NCI-H345 treated with DMSO at 0.1 percent for 48 hours (cell line): ENCODE data around the gene RNASE11.
"Not testable (repeated sequence)": the region's sequence is repeated elsewhere in the genome, so short reads cannot be mapped to it uniquely, and the experiment has no call there.

ENCODE experiments used
- DNase-seq: peaks from one replicate; lab custom pipeline; 2025; ENCODE audit not compliant: unreplicated experiment; lab: John Stamatoyannopoulos, UW

The RNASE11 gene

DNA sequence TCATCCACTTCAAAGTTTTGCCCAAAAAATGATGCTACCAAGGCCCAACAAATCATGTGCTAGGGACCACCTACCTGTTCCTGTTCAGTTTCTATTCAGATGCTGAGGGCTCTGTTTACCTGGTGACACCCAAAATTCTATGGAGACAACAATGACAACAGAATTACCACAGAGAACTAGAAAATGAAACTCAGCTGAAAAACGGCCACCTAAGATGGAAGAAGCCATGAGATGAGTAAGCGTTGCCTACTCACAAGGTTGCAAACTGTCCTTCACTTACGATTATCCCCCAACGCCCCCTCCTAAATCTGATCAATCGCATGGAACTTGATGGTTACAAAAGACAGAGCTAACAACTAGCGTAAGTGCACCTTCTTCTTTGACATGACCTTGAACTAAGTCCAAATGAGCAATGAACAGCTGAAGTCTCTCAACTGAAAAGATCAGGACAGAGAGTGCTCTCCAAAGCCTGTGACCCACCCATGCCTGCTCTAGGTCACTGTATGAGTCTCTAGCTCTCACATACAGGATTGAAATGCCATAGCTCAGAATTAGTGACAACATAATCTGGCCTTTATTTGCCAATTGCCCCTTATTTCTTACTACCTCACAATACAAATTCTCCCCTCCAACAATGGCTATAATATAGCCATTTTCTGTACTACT is at the start of gene RNASE11:
TSS of gene RNASE11 (minus strand) at position 513 of the 666 bp plus-strand sequence.
- DNase-seq = no peak

DNA sequence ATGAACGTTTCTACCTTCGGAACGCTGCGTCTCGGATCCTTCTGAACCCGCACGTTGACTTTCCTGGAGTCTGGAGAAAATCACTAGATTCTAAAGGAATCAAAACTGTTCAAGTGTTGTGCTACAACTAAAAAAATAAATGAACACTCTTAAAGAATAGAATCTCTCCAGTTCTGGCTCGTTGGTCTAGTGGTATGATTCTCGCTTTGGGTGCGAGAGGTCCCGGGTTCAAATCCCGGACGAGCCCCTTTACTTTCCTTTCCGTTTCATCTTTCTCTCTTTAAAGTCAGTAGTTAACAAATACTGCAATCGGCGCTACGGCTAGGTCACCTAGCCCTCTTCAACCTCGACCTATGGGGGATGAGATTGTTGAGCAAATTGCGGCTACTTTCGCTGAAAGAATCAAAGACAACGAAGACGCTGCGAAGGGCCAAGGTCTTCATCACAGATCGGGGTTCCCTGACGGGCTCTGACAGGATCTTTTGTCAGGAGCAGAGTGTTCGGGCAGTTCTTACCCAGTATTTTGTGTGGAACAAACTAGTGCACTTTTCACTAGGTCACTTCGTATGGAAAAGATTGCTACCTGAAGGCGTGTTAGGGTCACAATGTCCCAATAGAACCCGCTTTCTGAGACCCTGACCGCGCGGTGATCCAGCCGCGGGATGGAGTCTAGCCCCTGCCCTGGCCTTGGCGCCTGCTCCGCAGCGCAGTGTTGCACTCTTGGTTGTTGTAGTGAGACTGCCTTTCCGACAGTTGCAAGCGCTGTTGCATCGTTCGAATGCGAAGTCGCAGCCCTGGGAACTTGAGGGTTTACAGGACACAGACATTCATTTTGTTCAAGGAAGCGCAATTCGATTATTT is 45.3 kb upstream of the RNASE11 start:
- no peak for DNase-seq

DNA sequence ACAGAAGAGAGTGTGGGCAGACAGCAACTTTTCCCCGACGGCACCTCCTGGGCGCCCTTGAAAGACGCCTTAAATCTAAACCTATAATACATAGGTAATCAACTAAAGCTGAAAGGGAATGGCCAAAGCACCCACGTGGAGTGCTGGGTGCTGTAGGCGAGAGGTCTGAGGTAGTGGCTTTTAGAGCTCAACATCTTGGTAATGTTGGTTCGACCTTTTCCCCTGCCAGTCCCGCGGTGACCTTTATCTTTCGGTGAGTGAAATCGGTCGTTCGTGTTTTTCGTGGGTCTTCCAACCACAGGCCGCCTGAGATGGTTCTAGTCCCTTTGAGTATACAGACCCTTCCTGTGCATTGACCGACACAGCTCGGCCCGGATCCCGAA is 44.6 kb upstream of the RNASE11 start:
- DNase-seq = no peak

DNA sequence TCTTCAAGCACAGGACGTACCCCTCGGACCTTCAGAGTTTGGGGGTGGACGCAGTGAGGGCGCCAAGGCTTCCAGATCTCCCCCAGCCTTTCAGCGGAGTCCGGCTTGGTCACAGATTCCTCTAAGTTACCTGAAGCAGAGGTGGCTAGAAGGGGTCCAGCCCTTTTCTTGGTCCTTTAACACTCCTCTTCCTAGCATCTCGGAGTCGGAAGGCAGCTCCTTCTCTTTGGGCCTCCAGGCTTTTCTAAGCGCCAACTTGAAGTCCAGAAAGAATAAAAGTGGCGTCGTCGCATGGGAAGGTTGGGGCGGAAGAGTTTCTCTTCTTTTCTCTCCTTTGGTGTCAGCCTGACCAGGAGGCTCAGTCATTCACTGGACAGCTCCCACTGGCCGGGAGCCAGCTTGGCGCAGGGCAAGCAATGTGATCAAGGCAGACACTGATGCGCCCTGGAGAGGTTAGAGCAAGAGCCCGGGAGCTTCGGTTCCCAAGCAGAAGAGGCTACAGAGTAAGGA is 44.1 kb upstream of the RNASE11 start:
- no peak for DNase-seq

DNA sequence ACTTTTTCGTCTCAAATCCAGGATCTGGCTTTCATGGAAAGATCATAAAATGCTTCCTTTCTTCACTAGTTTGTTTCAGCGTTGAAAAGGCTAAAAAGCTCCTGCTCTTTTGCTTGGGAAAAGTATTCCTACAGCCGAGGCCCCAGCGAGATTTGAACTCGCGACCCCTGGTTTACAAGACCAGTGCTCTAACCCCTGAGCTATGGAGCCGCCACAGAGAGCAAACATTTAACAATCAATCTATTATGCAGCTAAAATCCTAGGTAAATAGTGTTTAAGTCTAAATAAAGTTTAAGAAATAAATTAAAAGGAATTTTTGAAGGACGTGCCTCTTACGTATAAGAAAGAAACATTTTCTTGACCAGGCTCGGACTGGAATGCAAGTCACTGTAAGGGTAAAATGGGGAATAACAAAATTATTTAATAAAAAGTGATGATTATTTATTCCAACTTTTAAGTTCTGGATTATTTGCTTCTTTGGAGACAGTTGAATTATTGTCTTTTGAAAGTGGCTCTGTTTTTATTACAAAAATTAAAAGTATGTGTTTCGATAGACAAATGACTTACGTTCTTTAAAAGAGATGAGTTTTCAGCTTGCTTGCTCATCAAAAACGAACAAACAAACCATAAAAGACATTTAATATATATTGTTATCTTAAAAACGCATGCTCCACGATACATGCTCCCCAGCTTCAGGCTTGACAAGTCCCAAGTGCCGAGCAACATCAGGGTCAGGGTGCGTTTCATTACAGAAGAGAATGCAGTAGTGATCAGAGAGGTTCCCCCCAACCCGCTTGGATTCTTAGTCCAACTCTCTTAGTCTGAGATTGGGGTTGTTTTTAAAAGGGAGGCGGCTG is 43.5 kb upstream of the RNASE11 start:
- DNase-seq = no peak

DNA sequence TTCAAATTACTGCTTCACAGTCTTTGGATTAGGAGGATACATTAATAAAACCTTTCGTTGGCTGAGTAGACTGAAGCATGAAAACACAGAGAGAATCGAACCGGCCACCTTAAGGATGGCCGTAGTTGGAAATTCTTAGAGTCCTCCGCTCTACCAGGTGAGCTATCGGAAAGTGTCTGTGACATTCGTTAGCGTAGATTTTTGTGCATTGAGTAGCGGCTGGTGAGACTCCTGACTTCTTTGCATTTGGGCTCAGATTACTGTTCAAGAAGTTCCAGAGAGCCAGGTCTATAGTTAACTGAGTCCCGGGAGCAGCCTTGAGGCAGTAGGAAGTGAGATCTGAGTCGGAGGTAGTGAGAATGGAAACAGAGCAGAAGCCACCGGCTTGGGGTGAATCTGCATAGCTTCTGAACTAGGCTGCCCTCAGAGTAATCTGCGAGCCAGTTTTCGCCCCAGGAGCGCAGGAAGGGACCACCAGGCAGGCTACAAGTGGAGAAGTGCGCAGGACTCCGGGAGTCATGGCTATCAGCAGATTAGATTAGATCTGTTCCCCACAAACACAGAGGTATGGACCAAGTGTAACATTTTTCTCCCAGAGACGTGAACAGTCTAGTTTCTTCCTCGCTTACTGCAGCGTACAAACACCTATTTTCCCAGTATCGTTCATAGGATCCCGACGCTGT is 42.7 kb upstream of the RNASE11 start:
- no peak for DNase-seq

DNA sequence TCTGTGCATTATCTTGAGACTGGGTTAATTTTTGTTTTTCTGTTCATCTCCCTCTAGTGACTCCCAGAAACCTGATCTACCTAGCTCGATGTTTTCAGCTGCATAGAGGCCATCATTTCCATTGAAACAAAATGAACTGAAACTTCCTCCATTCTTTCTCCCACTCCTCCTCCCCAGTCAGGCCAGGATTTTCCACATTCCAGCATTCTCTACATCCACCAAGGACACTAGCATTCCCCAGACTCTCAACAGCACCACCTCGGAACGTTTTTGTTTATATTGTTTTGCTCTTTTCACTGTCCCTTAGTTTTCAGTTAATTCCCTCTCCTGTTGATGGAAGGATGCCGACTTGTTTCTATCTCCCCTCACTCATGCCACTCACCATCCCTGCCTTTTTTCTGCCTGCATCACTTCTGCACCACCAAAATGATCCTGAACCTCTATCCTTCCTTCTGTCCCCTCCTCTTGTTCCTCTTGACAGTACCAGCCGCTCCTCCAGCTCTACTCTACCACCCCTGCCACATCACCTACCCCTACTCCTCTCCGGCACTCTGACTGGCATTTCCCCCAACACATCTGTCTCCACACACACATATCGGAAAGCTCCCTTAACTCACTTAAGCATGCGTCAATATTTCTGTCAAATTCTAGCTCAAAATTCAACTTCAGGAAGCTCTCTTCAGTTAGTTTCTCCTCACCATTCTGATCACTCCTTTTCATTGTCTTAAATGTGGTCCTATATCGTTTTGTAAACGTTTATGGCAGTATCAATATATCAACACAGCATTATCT is 40.5 kb upstream of the RNASE11 start:
- DNase-seq = no peak

DNA sequence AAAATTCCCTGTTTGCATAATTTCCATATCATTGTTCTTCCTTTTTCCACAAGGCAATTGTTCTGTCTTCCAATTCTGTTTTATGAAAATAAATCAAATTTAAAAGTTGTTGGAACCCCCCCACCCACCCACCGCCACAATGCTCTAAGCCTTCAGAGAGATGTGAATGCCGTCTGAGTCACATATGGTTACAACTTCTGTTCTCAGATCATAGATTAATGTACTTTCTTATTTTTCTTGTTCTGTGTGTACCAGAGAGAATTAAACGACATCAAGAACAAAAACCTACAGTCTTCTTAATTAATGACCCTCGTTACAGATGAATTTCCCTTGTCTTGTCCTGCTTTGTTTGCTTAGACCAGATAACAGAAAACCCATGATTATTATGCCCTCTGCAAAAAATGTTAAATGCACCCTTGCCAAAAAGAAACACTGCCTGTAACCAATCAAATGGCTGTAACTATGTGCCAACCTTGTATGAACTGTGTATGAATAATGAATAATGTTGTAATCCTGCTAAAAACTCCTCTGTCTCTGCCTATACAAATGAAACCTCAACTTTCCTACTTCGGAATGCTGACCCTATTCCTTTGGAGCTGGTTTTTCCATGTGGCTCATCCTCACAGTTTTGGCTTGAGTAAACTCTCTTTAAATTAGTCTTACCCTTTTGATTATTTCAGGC is 39.7 kb upstream of the RNASE11 start:
- no peak for DNase-seq

DNA sequence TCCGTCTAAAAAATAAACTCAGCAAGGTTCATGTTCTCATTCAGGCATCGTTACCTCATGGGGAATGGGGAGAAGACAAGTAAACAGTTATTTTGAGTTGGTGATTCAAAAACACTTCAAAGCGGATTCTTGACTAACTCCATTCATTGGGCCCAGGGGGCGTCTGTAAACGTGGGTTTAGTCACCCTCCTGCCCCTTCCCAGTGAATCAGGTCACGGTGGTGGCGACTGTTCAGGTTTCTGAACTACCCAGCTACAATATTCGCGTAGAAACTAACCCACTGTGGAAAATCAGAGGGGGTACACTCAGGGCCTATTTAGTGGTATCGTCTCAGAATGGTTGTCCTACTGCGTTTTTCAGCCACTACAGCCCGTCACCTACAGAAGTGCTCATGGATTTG is 38.5 kb upstream of the RNASE11 start:
- no peak for DNase-seq

DNA sequence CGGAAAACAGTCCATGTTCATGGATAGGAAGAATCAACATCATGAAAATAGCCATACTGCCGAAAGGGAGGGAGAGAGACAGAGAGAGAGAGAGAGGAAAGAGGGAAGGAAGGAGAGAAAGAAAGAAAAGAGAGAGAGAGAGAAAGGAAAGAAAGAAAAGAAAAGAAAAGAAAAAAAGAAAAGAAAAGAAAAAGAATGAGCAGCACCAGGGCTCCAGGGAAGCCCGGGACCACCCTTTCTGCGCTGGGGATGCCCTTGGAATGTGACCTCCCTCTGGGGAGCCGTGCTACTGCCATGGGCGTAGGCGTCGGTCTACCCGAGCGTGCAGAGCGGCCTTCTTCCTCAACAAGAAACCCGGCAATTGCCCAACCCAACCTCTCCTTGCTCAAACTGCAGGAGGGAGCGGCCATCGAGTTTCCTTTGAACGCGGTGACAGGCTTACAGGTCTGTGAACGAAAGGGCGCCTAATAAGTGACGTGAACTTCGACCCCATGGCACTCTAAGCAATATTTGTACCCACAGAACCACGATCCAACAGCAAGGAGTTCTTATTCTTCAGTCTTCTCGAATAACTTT is 36.8 kb upstream of the RNASE11 start:
- DNase-seq = no peak

DNA sequence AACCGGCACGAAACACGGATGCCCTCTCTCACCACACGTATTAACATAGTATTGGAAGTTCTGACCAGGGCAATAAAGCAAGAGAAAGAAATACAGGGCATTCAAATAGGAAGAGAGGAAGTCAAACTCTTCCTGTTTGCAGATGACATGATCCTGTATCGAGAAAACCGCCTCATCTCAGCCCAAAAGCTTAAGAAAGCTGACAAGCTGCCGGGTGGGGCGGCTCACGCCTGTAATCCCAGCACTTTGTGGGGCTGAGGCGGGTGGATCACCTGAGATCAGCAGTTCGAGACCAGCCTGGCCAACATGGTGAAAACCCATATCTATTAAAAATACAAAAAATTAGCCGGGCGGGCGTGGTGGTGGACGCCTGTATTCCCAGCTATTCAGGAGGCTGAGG is 36.0 kb upstream of the RNASE11 start:
- DNase-seq = no peak

DNA sequence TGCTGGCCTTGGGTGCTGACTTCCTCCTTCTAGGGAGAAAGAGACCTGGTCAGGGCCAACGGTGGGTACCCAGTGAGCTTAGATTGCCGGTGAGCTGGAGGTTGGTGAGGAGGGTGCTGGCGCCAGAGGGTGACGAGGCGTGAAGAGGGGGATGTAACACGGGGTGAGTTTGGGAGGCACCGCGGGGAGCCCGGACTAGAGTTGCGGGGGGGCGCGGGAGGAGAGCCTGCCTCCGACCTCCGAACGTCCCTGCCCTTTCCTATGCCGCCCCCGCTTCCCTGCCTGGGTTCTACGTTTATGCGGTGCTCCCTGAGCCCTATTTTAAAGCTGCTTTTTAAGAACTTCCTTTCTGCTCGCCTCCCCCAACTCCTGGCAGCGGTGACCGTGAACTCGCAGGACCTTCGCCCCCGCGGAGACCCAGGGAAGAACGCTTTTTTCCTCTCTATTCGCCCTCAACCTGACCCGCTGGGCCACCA is 35.1 kb upstream of the RNASE11 start:
- no peak for DNase-seq

DNA sequence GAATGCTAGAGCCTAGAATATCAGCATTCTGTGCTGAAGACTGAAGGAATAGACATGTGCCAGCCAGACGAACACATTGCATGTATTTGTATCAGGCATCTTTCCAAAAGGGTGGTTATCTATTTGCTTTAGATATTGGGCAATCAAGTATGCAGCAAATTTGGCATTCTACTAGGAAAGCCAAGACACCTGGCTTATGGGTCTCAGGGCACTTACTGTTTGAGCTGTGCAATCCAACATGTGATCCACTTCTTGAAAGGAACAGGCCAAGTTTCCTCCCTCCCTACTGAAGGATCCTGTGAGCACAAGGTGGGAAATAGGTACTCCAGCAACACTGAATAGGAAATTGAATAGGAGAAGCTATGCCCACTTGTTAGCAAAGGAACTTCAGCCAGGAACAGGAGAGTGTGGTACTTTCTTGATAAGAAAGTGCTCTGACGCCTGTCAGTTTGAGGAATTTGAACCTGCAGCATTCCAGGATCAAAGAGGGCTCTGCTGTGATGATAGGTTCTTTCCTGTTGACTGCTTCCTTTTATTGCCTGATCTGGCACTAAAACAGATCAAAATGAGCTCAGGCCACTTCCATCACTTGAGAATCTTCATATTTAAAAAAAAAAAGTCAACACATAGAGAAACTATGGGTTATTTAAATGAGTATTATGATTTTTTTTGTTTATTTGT is 33.1 kb upstream of the RNASE11 start:
- no peak for DNase-seq

DNA sequence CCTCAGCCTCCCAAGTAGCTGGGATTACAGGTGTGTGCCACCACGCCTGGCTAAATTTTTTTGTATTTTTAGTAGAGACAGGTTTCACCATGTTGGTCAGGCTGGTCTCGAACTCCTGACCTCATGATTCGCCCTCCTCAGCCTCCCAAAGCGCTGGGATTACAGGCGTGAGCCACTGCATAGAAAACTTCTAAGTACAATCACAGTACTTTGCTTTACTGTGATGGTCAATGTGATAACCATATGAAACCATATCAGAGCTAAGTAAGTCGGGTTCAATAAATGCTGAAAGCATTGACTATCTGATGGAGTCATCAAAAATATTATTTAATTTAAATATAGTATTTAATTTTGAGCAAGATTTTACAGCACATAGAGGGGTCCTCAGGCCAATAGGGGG is 31.9 kb upstream of the RNASE11 start:
- DNase-seq = not testable (repeated sequence)

DNA sequence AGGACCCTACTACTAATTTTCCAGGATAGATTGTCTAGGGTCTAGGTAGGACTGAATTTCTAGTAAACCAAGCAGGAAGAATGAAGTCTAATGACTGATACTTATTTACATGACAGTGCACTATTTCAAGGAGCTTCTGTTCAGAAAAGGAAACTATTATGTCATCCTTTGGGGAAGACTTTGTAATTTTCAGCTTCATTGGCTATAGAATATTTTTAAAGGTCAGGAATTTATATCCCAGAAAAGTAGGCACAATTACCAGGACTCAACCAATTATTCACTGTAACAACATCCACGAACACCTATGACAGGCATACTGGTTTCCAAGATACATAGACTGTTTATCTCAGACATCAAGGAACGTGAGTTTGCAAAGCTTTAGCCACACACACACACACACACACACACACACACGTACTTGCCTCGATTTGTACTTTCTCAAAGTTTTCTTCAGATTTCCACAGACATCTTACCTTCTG is 30.5 kb upstream of the RNASE11 start:
- DNase-seq = no peak

DNA sequence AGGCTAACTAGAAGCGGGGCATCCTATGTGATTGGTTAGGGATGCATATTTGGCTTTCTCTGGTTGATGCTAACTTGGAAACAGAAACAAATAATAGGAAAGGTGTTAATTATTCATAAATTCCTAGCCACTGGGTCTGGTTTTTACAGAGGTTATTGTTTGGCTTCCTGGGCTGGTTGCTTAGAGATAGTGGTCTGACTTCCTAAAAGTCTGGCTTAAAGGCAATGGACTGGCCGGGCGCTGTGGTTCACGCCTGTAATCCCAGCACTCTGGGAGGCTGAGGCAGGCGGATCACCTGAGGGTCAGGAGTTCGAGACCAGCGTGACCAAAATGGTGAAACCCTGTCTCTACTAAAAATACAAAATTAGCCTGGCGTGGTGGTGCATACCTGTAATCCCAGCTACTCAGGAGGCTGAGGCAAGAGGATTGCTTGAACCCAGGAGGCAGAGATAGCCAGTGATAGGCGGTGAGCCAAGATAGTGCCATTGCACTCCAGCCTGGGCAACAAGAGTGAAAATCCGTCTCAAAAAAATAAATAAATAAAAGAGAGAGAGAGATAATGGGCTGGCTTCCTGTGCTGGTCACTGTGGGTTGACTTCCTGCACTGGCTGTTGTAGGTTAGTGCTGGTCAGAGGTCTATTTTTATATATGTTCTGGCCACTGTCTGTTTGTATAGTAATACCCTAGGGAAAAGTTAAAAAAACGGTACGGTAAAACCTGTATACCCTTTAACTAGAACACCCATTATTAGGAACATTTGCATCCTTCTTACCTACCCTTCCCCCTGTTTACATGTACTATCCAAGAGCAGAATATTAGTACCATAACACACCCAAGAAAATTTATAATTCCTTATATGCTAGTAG is 29.6 kb upstream of the RNASE11 start:
- DNase-seq = no peak

DNA sequence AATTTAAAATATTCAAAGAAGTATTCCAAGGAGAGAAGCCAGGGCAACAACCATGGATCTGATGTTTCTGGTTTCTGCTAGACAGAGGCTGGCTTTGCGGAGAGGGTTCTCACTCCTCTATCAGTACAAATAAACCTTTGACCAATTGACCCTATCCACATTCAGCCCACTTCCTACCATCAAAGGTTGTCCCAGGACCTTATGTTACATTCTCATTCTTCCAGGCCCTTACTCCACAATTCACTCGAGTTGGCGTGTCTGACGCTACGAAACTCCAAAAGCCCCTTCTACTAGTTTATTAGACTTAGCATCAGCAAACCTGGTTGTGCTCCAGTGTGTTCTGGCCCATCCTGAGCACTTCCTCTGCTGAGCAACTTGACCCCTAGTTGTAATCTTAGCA is 28.2 kb upstream of the RNASE11 start:
- DNase-seq = no peak
